Measurements from ENCODE around the gene EPHX1.

Gene EPHX1

GRCh38 chr1:225865514-225865913, 55.6 kb downstream of the EPHX1 start:
- no peak for DNase-seq

GRCh38 chr1:225866061-225866837, 56.3 kb downstream of the EPHX1 start:
- no peak for DNase-seq

GRCh38 chr1:225866981-225867380, 57.1 kb downstream of the EPHX1 start:
- DNase-seq: no peak

GRCh38 chr1:225868631-225869330, 58.9 kb downstream of the EPHX1 start:
- DNase-seq: no peak

- DNase-seq: no peak
Measured at GRCh38 chr1:225870911-225871310, 61.0 kb downstream of the EPHX1 start.

- no peak for DNase-seq
Measured at GRCh38 chr1:225871359-225872074, 61.6 kb downstream of the EPHX1 start.

- DNase-seq: no peak
Measured at GRCh38 chr1:225872075-225872430, 62.1 kb downstream of the EPHX1 start.

GRCh38 chr1:225873281-225873850, 63.4 kb downstream of the EPHX1 start:
- no peak for DNase-seq

GRCh38 chr1:225874431-225874830, 64.5 kb downstream of the EPHX1 start:
- DNase-seq: no peak

- no peak for DNase-seq
Measured at GRCh38 chr1:225875044-225875815, 65.3 kb downstream of the EPHX1 start.

- DNase-seq: no peak
Measured at GRCh38 chr1:225876900-225877510, 67.1 kb downstream of the EPHX1 start.

GRCh38 chr1:225877580-225877979, 67.7 kb downstream of the EPHX1 start:
- DNase-seq: peak; percentile 59

GRCh38 chr1:225878282-225878681, 68.4 kb downstream of the EPHX1 start:
- no peak for DNase-seq

- no peak for DNase-seq
Measured at GRCh38 chr1:225879521-225880221, 69.7 kb downstream of the EPHX1 start.

GRCh38 chr1:225880222-225880588, 70.3 kb downstream of the EPHX1 start:
- DNase-seq: no peak

- no peak for DNase-seq
Measured at GRCh38 chr1:225880636-225881035, 70.7 kb downstream of the EPHX1 start.

GRCh38 chr1:225881081-225881958, 71.4 kb downstream of the EPHX1 start:
- DNase-seq: peak; percentile 49

- DNase-seq: peak; percentile 95
Measured at GRCh38 chr1:225881959-225882693, 72.2 kb downstream of the EPHX1 start, which contains the start of gene TMEM63A. Gene TMEM63A, minus strand, starts transcription at chr1:225882380. Its CDS starts 4,800 bp downstream, at chr1:225877580.

All from right hindlimb (tissue), 1 donor.